Thyroid gland (tissue), 4 donors: ENCODE results near the gene CNOT11.

Source experiments
- POLR2A ChIP-seq, 2 donors: fragments of 450-650 bp; IDR thresholded peaks; one replicate each; pipeline ENCODE4 v1.6.1; 2017; ENCODE audit warnings: antibody characterized with exemption in 2 of 2, mild to moderate bottlenecking in 2 of 2, moderate library complexity in 1 of 2
- TF ChIP-seq, protein P1 (sequence below), 6 experiments: fragments of 200-600 bp in 3 of 6; fragments of 450-650 bp in 3 of 6; sonication (generic) in 3 of 6; IDR thresholded peaks; one replicate each; pipeline ENCODE4 v1.5.1; 2016 to 2019; ENCODE audit warnings: antibody characterized with exemption in 6 of 6, mild to moderate bottlenecking in 2 of 6, inconsistent platforms in 1 of 6, moderate library complexity in 1 of 6

DNA sequence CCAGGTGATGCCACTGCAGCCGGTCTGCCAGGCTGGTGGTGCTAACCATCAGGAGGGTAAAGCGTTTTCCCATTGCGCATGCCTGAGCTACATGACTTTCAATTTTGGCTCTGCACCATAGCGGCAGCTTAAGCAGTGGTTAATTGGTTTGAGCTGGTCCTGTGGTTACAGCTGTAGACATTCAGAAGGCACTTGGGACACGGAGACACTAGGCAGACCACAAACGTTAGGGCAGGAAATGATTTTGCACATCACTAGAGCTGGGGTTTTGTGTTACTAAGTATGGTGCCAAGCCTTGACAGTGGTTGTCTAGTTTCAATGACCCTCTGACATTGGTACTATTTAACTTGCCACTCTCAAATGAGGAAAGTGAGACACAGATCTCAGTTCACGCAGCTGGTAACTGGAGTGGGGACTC is 28.9 kb upstream of the CNOT11 start:
- TF ChIP-seq, protein P1, sequence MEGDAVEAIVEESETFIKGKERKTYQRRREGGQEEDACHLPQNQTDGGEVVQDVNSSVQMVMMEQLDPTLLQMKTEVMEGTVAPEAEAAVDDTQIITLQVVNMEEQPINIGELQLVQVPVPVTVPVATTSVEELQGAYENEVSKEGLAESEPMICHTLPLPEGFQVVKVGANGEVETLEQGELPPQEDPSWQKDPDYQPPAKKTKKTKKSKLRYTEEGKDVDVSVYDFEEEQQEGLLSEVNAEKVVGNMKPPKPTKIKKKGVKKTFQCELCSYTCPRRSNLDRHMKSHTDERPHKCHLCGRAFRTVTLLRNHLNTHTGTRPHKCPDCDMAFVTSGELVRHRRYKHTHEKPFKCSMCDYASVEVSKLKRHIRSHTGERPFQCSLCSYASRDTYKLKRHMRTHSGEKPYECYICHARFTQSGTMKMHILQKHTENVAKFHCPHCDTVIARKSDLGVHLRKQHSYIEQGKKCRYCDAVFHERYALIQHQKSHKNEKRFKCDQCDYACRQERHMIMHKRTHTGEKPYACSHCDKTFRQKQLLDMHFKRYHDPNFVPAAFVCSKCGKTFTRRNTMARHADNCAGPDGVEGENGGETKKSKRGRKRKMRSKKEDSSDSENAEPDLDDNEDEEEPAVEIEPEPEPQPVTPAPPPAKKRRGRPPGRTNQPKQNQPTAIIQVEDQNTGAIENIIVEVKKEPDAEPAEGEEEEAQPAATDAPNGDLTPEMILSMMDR (IDR thresholded peaks at IDR 0.05) = no peak
- no peak for TF ChIP-seq POLR2A (IDR thresholded peaks at IDR 0.05)
